ENCODE data around the gene ITPK1. TPM values are rescaled to one million over a fixed set of nuclear protein-coding genes. Genes with fewer than 3 reads are reported as not detected.

Gene ITPK1
- total and polyA plus RNA-seq, 2 donors (not counting 3 experiments of a cell fraction or from before 2014, with no cell fraction given), result 39.6 to 51.8 TPM

GRCh38 chr14:92890830-92891588, 224.7 kb downstream of the ITPK1 start:
- peak; percentile 73 for DNase-seq (ENCODE audit: low read depth, low spot score)
- Histone ChIP-seq H3K9me1 (replicated peaks; ENCODE audit: control insufficient read depth, extremely low read depth, insufficient read depth, low read length) (no peaks in the 10 kb centered on the region), H3K27me3 (ENCODE audit: control insufficient read depth in 2 of 2, insufficient read depth in 2 of 2, low read length in 2 of 2) (peaks cover 0 to 2% of the 10 kb centered on the region in 2 experiments), H4K20me1 (replicated peaks; ENCODE audit: control insufficient read depth, extremely low read depth, insufficient read depth, low read length) (no peaks in the 10 kb centered on the region), H2AFZ (ENCODE audit: low read depth, low read length) (no peak overlapping the region), H3K36me3 (ENCODE audit: control insufficient read depth in 2 of 2, extremely low read depth in 1 of 2, insufficient read depth in 2 of 2, low read length in 2 of 2) (no peaks in the 10 kb centered on the region), H3K27ac (ENCODE audit: insufficient read depth, low read depth, low read length) (no peak overlapping the region), H3K9me3 (replicated peaks; ENCODE audit: control insufficient read depth, insufficient read depth, low read length) (no peaks in the 10 kb centered on the region), H3K4me3 (replicated peaks in 1 of 3; ENCODE audit: insufficient read depth in 1 of 3, low read depth in 1 of 3, low read length in 3 of 3) (no peak overlapping the region), H3K4me1 (ENCODE audit: control insufficient read depth, extremely low read depth, insufficient read depth, low read length) (no peaks in the 10 kb centered on the region), H3K4me2 (ENCODE audit: insufficient read depth, low read length) (no peak overlapping the region), H3K9ac (replicated peaks; ENCODE audit: extremely low read depth, insufficient read depth, low read length) (no peak overlapping the region), H3K79me2 (ENCODE audit: control insufficient read depth, insufficient read depth, low read length) (no peaks in the 10 kb centered on the region)
- TF ChIP-seq JUN (IDR thresholded peaks at IDR 0.05; ENCODE audit: borderline replicate concordance, insufficient read depth, insufficient read length, low read depth) (no peak), POLR2A (IDR thresholded peaks at IDR 0.05; ENCODE audit: low read depth, low read length) (no peak), FOS (IDR thresholded peaks at IDR 0.05; ENCODE audit: borderline replicate concordance, insufficient read depth, low read length) (no peak), GATA2 (IDR thresholded peaks at IDR 0.05; ENCODE audit: insufficient read depth, insufficient read length, low read depth, low read length) (no peak), EZH2 (IDR thresholded peaks at IDR 0.05; ENCODE audit: borderline replicate concordance, low read depth, low read length, severe bottlenecking) (no peak), MYC (IDR thresholded peaks at IDR 0.05; ENCODE audit: low read depth, low read length) (no peak), POLR2AphosphoS5 (IDR thresholded peaks at IDR 0.05; ENCODE audit: insufficient read depth, low read depth, low read length) (no peak), CTCF (IDR thresholded peaks at IDR 0.05; ENCODE audit: extremely low read depth in 1 of 2, insufficient read depth in 1 of 2, low read depth in 1 of 2, low read length in 2 of 2) (no peak), MAX (IDR thresholded peaks at IDR 0.05; ENCODE audit: insufficient read depth, insufficient read length) (no peak)
- dilution Hi-C loops (cut with MboI; ENCODE audit: extremely low pct_ligation_motif_present, low sequenced_read_pairs) (no loop called here), intact Hi-C loops (cut with micrococcal nuclease) (no loop called here)
- ChIA-PET CTCF (no interaction called here), POLR2A (no interaction called here)
- FAIRE-seq, result no peak
- no TSS peak for BruUV-seq (replicated peaks)
